Dedifferentiated amniotic fluid mesenchymal stem cell (primary cell): Measurements from ENCODE around the gene FUT2.
"Not testable (repeated sequence)": the region's sequence is repeated elsewhere in the genome, so short reads cannot be mapped to it uniquely, and the experiment has no call there.

Experiments used
- DNase-seq: peaks from one replicate; pipeline ENCODE4 v3.0.0-alpha.2; 2016; ENCODE audit errors: extremely low spot score

FUT2 gene

GRCh38 chr19:48695743-48696352 lies at the start of gene FUT2:
Gene FUT2 (plus strand): TSS chr19:48695971. CDS start chr19:48702957, 6,986 bp downstream.
- DNase-seq = no peak

- peak; percentile 67 for DNase-seq
Measured at GRCh38 chr19:48646001-48646721, 49.6 kb upstream of the FUT2 start, which contains the start of gene CA11. Gene CA11 (minus strand): TSS chr19:48646187. CDS start chr19:48645632, 555 bp downstream.

- DNase-seq = no peak
Measured at GRCh38 chr19:48646722-48647216, 49.0 kb upstream of the FUT2 start.

- no peak for DNase-seq
Measured at GRCh38 chr19:48648134-48648533, 47.6 kb upstream of the FUT2 start.

GRCh38 chr19:48650974-48651682 lies 44.6 kb upstream of the FUT2 start:
- DNase-seq = no peak

- no peak for DNase-seq
Measured at GRCh38 chr19:48651683-48652048, 44.1 kb upstream of the FUT2 start.

GRCh38 chr19:48654299-48655059 lies 41.3 kb upstream of the FUT2 start:
- no peak for DNase-seq

- peak; percentile 59 for DNase-seq
Measured at GRCh38 chr19:48656840-48657474, 38.8 kb upstream of the FUT2 start.

GRCh38 chr19:48657828-48658227 lies 37.9 kb upstream of the FUT2 start:
- not testable (repeated sequence) for DNase-seq

GRCh38 chr19:48658483-48658882 lies 37.3 kb upstream of the FUT2 start:
- DNase-seq = no peak

GRCh38 chr19:48659768-48660167 lies 36.0 kb upstream of the FUT2 start:
- no peak for DNase-seq

- peak; percentile 22 for DNase-seq
Measured at GRCh38 chr19:48660852-48661710, 34.7 kb upstream of the FUT2 start.

- DNase-seq = no peak
Measured at GRCh38 chr19:48661711-48662090, 34.1 kb upstream of the FUT2 start.

- no peak for DNase-seq
Measured at GRCh38 chr19:48663667-48664066, 32.1 kb upstream of the FUT2 start.

- no peak for DNase-seq
Measured at GRCh38 chr19:48664476-48664875, 31.3 kb upstream of the FUT2 start.

GRCh38 chr19:48665786-48666185 lies 30.0 kb upstream of the FUT2 start:
- no peak for DNase-seq

GRCh38 chr19:48668332-48668731 lies 27.4 kb upstream of the FUT2 start:
- DNase-seq = no peak

GRCh38 chr19:48668761-48669160 lies 27.0 kb upstream of the FUT2 start:
- DNase-seq = no peak

- no peak for DNase-seq
Measured at GRCh38 chr19:48669903-48670668, 25.7 kb upstream of the FUT2 start.
